A549 (cell line): ENCODE results near the gene CDH7. TPM values are rescaled to one million over a fixed set of nuclear protein-coding genes. Genes with fewer than 3 reads are reported as not detected.
A peak's percentile ranks its signal among the peaks of the same experiment; 100 is the strongest.

ENCODE experiments used
- ATAC-seq, 2 experiments: fragments of 200-7000 bp in 1 of 2; fragments of >200 bp in 1 of 2; cut with Nextera tagmentation in 1 of 2; cut with Tn5 transposase in 1 of 2; 3 replicates each; pipeline versions ENCODE4 v1.8.0 to v1.9.1; 2018 to 2020; ENCODE audit warnings: mild to moderate bottlenecking in 1 of 2, moderate library complexity in 1 of 2
- CTCF ChIA-PET: fragments of 300-600 bp; sonication (Branson Sonifier 250); formaldehyde crosslinking; extraction: SDS; loops from one replicate; lab custom pipeline; 2021; ENCODE audit warnings: antibody characterized with exemption, inconsistent platforms; lab: Yijun Ruan, JAX
- POLR2A ChIA-PET: fragments of 350-600 bp; formaldehyde crosslinking; extraction: SDS; loops from one replicate; lab custom pipeline; 2021; ENCODE audit warnings: antibody characterized with exemption, inconsistent platforms; lab: Yijun Ruan, JAX
- DNase-seq, 2 experiments: peaks; one replicate each; pipeline versions ENCODE4 v3.0.0 to v3.0.0-alpha.2; 2011 to 2016; ENCODE audit warnings: low read depth in 1 of 2, low spot score in 1 of 2
- FAIRE-seq: peaks from 2 replicates; lab custom pipeline; 2011; peaks lifted over from hg19 to GRCh38; lab: Jason Lieb, UNC
- H3K27ac ChIP-seq, 2 experiments: fragments of >200 bp; sonication (Bioruptor Twin); formaldehyde crosslinking; 3 replicates each; pipeline ENCODE4 v1.5.1; 2016 to 2017
- H3K4me1 ChIP-seq: fragments of >200 bp; sonication (Bioruptor Twin); formaldehyde crosslinking; 3 replicates; pipeline ENCODE4 v1.6.1; 2016
- H3K4me2 ChIP-seq: fragments of >200 bp; sonication (Bioruptor Twin); formaldehyde crosslinking; 3 replicates; pipeline ENCODE4 v1.6.1; 2016
- H3K4me3 ChIP-seq: fragments of >200 bp; sonication (Bioruptor Twin); formaldehyde crosslinking; 3 replicates; pipeline ENCODE4 v1.5.1; 2016
- H3K9me3 ChIP-seq: fragments of >200 bp; sonication (Bioruptor Twin); formaldehyde crosslinking; 3 replicates; pipeline ENCODE4 v1.6.1; 2016
- BHLHE40 ChIP-seq: IDR thresholded peaks from 2 replicates; pipeline ENCODE4 v1.6.1; 2012; ENCODE audit warnings: low read depth, low read length, inconsistent platforms
- CBX2 ChIP-seq: fragments of 200-600 bp; sonication (generic); IDR thresholded peaks from 2 replicates; pipeline ENCODE4 v1.6.1; 2016; ENCODE audit warnings: low read depth, mild to moderate bottlenecking, borderline replicate concordance
- CEBPB ChIP-seq, 2 experiments: fragments of >200 bp in 1 of 2; sonication (Bioruptor Twin) in 1 of 2; formaldehyde crosslinking in 1 of 2; IDR thresholded peaks; 2 replicates each; pipeline ENCODE4 v1.6.1; 2012 to 2016
- CHD2 ChIP-seq: fragments of 150-350 bp; IDR thresholded peaks from 2 replicates; pipeline ENCODE4 v1.6.1; 2014; ENCODE audit warnings: low read length; ENCODE audit not compliant: partially characterized antibody
- CHD4 ChIP-seq: fragments of 200-600 bp; sonication (generic); IDR thresholded peaks from 2 replicates; pipeline ENCODE4 v1.6.1; 2016; ENCODE audit warnings: antibody characterized with exemption, mild to moderate bottlenecking, borderline replicate concordance
- CTCF ChIP-seq: fragments of >200 bp; sonication (Bioruptor Twin); formaldehyde crosslinking; IDR thresholded peaks from 3 replicates; pipeline ENCODE4 v1.5.1; 2016
- EHF ChIP-seq: fragments of 250-450 bp; sonication (Bioruptor Pico); IDR thresholded peaks from 2 replicates; pipeline ENCODE4 v1.5.0; 2020; ENCODE audit warnings: mild to moderate bottlenecking
- EP300 ChIP-seq, 2 experiments: fragments of >200 bp; sonication (Bioruptor Twin); formaldehyde crosslinking; IDR thresholded peaks; 2 replicates in 1 of 2; 3 replicates in 1 of 2; pipeline ENCODE4 v1.6.1; 2016 to 2017
- ESRRA ChIP-seq: fragments of 150-350 bp; IDR thresholded peaks from 2 replicates; pipeline ENCODE4 v1.6.1; 2014; ENCODE audit warnings: mild to moderate bottlenecking, low read length, borderline replicate concordance
- FOSB ChIP-seq: fragments of 250-450 bp; sonication (Bioruptor Pico); IDR thresholded peaks from 2 replicates; pipeline ENCODE4 v1.5.0; 2020; ENCODE audit warnings: mild to moderate bottlenecking, moderate library complexity
- FOSL2 ChIP-seq, 2 experiments: fragments of 450-650 bp in 1 of 2; fragments of >200 bp in 1 of 2; sonication (Bioruptor Twin) in 1 of 2; formaldehyde crosslinking; IDR thresholded peaks; 2 replicates each; pipeline versions ENCODE4 v1.5.0 to v1.6.1; 2016 to 2020; ENCODE audit warnings: mild to moderate bottlenecking in 1 of 2, moderate library complexity in 1 of 2
- HDAC2 ChIP-seq: fragments of 200-600 bp; sonication (generic); IDR thresholded peaks from 2 replicates; pipeline ENCODE4 v1.6.1; 2016
- JUN ChIP-seq, 2 experiments: fragments of >200 bp; sonication (Bioruptor Twin); formaldehyde crosslinking; IDR thresholded peaks; 2 replicates in 1 of 2; 3 replicates in 1 of 2; pipeline ENCODE4 v1.6.1; 2016 to 2017
- JUNB ChIP-seq: fragments of >200 bp; sonication (Bioruptor Twin); formaldehyde crosslinking; IDR thresholded peaks from 2 replicates; pipeline ENCODE4 v1.6.1; 2016
- KDM5A ChIP-seq: fragments of 200-600 bp; sonication (generic); IDR thresholded peaks from 2 replicates; pipeline ENCODE4 v1.6.1; 2016; ENCODE audit warnings: antibody characterized with exemption, mild to moderate bottlenecking
- MAFK ChIP-seq: fragments of 450-650 bp; IDR thresholded peaks from 2 replicates; pipeline ENCODE4 v1.6.1; 2014; ENCODE audit not compliant: partially characterized antibody
- MAZ ChIP-seq: fragments of 150-350 bp; IDR thresholded peaks from 2 replicates; pipeline ENCODE4 v1.6.1; 2014; ENCODE audit warnings: antibody characterized with exemption, low read depth, low read length, borderline replicate concordance
- NFE2L2 ChIP-seq: fragments of 150-350 bp; conservative IDR thresholded peaks from 2 replicates; pipeline ENCODE4 v1.6.1; 2014; ENCODE audit warnings: low read length
- NPAS2 ChIP-seq: fragments of 250-450 bp; sonication (Bioruptor Pico); IDR thresholded peaks from 2 replicates; pipeline ENCODE4 v1.8.0; 2022; ENCODE audit warnings: mild to moderate bottlenecking, moderate library complexity, borderline replicate concordance
- NR3C1 ChIP-seq: fragments of >200 bp; sonication (Bioruptor Twin); formaldehyde crosslinking; IDR thresholded peaks from 3 replicates; pipeline ENCODE4 v1.6.1; 2017
- PBX3 ChIP-seq: IDR thresholded peaks from 2 replicates; pipeline ENCODE4 v1.6.1; 2012
- REST ChIP-seq: fragments of 200-600 bp; sonication (generic); IDR thresholded peaks from 2 replicates; pipeline ENCODE4 v1.6.1; 2016; ENCODE audit warnings: antibody characterized with exemption, mild to moderate bottlenecking, moderate library complexity
- SMC3 ChIP-seq: fragments of >200 bp; sonication (Bioruptor Twin); formaldehyde crosslinking; IDR thresholded peaks from 3 replicates; pipeline ENCODE4 v1.6.1; 2018; ENCODE audit warnings: inconsistent platforms
- TFCP2L1 ChIP-seq: fragments of 250-450 bp; sonication (Bioruptor Pico); IDR thresholded peaks from 2 replicates; pipeline ENCODE4 v1.5.0; 2021; ENCODE audit warnings: mild to moderate bottlenecking
- ZC3H11A ChIP-seq: fragments of 450-650 bp; IDR thresholded peaks from 2 replicates; pipeline ENCODE4 v1.6.1; 2014; ENCODE audit warnings: antibody characterized with exemption, mild to moderate bottlenecking
- WGBS: methylation state at CpG from one replicate; pipeline ENCODE4 v1.1.6; 2017; ENCODE audit errors: missing lambda C conversion rate; 5-methylcytosine and 5-hydroxymethylcytosine counted together
- polyA plus RNA-seq, 4 experiments: library from polyadenylated mRNA; depleted of rRNA in 3 of 4; stranded (reverse); fragments of >200 nt; fragmentation: RNase III in 1 of 4; extraction: RNeasy Plus Mini Kit Qiagen cat#74134 plus additional on column Dnase treatment in 1 of 4; gene quantifications; 2 replicates in 3 of 4; 3 replicates in 1 of 4; pipeline ENCODE4 v1.2.3, GENCODE V29; 2011 to 2017
- TF ChIP-seq, protein P1 (sequence below): IDR thresholded peaks from 2 replicates; pipeline ENCODE4 v1.6.1; 2012; ENCODE audit warnings: low read depth, borderline replicate concordance
- TF ChIP-seq, protein P2 (sequence below): fragments of >200 bp; sonication (Bioruptor Twin); formaldehyde crosslinking; IDR thresholded peaks from 3 replicates; pipeline ENCODE4 v1.6.1; 2016

Gene CDH7
- polyA plus RNA-seq, 2 of the 4 experiments (the other 2 are of a cell fraction), result under 0.01 to 0.05 TPM

DNA sequence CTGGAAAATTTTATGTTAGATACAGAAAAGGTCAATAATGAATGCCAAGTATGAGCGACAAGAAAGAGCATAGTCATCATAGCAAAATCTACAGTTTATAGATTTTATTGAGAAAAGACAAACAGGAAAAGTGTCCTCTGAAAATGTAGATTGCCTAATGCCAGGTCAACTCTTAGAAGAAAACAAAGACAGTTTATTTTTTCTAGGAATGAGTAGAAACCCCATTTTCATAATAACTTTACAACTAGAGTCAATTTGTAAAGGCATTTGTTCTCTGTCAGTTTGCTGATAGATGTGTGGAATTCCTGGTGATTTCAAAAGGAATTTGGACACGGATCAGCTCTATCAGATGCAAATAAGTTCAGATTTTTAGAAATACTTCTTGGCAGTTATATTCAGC, 16.6 kb downstream of the CDH7 start:
- ChIA-PET CTCF (interaction anchor here (0.6 kb wide), 1 partner anchor 46 kb away, joined by 3 read pairs; no protein-coding TSS in a partner anchor), POLR2A (no interaction called here)
- Histone ChIP-seq H3K27ac (peak overlapping the region; percentile 56 to 83; a peak in 4 of 6 replicates), H3K9me3 (no peaks in the 10 kb centered on the region), H3K4me1 (peaks cover 25% of the 10 kb centered on the region), H3K4me3 (no peak overlapping the region), H3K4me2 (peak overlapping the region; percentile 75)
- ATAC-seq (no peak), DNase-seq (no peak), FAIRE-seq (no peak)
- TF ChIP-seq, protein P1, sequence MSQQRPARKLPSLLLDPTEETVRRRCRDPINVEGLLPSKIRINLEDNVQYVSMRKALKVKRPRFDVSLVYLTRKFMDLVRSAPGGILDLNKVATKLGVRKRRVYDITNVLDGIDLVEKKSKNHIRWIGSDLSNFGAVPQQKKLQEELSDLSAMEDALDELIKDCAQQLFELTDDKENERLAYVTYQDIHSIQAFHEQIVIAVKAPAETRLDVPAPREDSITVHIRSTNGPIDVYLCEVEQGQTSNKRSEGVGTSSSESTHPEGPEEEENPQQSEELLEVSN, result no peak
- peak in 1 of 2 experiments; percentile 15; a peak in 1 of 4 replicates for TF ChIP-seq CEBPB (IDR thresholded peaks at IDR 0.05)
- WGBS, result 10% methylated on average over 2 of the region's 2 CpGs

DNA sequence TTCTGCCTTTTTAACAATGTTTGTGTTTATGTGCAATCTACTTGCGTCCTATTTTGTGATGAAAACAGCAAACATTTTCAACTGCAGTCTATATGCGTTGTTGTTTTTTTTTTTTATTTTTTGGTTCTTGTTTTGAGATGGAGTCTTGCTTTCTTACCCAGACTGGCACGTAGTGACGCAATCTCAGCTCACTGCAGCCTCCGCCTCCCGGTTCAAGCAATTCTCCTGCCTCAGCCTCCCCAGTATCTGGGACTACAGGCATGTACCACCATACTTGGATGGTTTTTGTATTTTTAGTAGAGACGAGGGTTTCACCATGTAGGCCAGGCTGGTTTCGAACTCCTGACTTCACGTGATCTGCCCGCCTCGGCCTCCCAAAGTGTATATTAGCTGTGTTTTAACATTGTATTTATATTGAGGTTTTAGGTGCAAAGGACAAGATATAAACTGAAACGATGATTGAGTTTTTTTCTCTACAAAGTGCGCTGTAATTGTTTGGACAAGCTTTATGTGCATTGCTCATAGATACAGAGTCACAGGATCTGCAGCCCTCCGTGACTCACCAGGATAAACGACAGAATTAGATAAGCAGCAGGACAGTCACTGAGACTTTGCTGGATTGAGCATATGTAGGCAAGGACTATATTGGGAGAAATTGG, 17.4 kb downstream of the CDH7 start:
- CTCF ChIA-PET, result interaction anchor here (0.7 kb wide), 2 partner anchors 18 to 80 kb away, joined by 3 to 4 read pairs; no protein-coding TSS in a partner anchor
- TF ChIP-seq NFE2L2 (peak; percentile 36; the same call in 1 of the 2 replicates), EHF (CRISPR knock-in tag) (no peak), EP300 (IDR thresholded peaks at IDR 0.05) (no peak), PBX3 (no peak), HDAC2 (no peak), JUNB (peak; percentile 44; the same call in 1 of the 2 replicates), CEBPB (IDR thresholded peaks at IDR 0.05) (peak in 1 of 2 experiments; percentile 57; a peak in 2 of 4 replicates), CTCF (no peak), BHLHE40 (no peak), JUN (IDR thresholded peaks at IDR 0.05) (no peak), TFCP2L1 (CRISPR knock-in tag) (no peak), CHD4 (no peak), ESRRA (no peak), NR3C1 (no peak), REST (no peak), KDM5A (no peak), FOSL2 (IDR thresholded peaks at IDR 0.05) (no peak), FOSL2 (CRISPR knock-in tag; IDR thresholded peaks at IDR 0.05) (peak; percentile 79), NPAS2 (CRISPR knock-in tag) (no peak), CBX2 (no peak), ZC3H11A (no peak), MAFK (peak; percentile 47), CHD2 (no peak), FOSB (no peak), SMC3 (no peak), MAZ (no peak)
- TF ChIP-seq, protein P1, result no peak
- TF ChIP-seq, protein P2, sequence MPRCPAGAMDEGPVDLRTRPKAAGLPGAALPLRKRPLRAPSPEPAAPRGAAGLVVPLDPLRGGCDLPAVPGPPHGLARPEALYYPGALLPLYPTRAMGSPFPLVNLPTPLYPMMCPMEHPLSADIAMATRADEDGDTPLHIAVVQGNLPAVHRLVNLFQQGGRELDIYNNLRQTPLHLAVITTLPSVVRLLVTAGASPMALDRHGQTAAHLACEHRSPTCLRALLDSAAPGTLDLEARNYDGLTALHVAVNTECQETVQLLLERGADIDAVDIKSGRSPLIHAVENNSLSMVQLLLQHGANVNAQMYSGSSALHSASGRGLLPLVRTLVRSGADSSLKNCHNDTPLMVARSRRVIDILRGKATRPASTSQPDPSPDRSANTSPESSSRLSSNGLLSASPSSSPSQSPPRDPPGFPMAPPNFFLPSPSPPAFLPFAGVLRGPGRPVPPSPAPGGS, result no peak

More for the DNA sequence above, 17.4 kb downstream of the CDH7 start:
- FAIRE-seq, result no peak
- DNase-seq, result peak in 1 of 2 experiments; percentile 72
- POLR2A ChIA-PET, result no interaction called here
- Histone ChIP-seq H3K4me2 (peak overlapping the region; percentile 75), H3K9me3 (no peaks in the 10 kb centered on the region), H3K27ac (peak overlapping the region; percentile 63 to 83), H3K4me1 (peaks cover 25% of the 10 kb centered on the region), H3K4me3 (no peak overlapping the region)
- peak; percentile 96 to 100 for ATAC-seq
- WGBS, result 38% methylated on average over 15 of the region's 15 CpGs
